NCI-H345 (cell line): ENCODE results near the gene EFNA3.
A peak's percentile ranks its signal among the peaks of the same experiment; 100 is the strongest.

Source experiments
- DNase-seq: peaks from one replicate; lab custom pipeline; 2025; lab: John Stamatoyannopoulos, UW

Gene EFNA3

GRCh38 chr1:155048449-155049334 lies 29.9 kb upstream of the EFNA3 start:
- no peak for DNase-seq

- DNase-seq: no peak
Measured at GRCh38 chr1:155049651-155050559, 28.7 kb upstream of the EFNA3 start.

GRCh38 chr1:155050560-155051341 lies 27.9 kb upstream of the EFNA3 start, which contains the start of gene ADAM15:
Gene ADAM15 (plus strand): TSS chr1:155051316. CDS start chr1:155051387, 71 bp downstream.
- peak; percentile 97 for DNase-seq

GRCh38 chr1:155051342-155051776 lies 27.3 kb upstream of the EFNA3 start:
- no peak for DNase-seq

GRCh38 chr1:155051777-155052398 lies 26.7 kb upstream of the EFNA3 start:
- peak; percentile 91 for DNase-seq

GRCh38 chr1:155052439-155053395 lies 25.9 kb upstream of the EFNA3 start:
- peak; percentile 55 for DNase-seq

GRCh38 chr1:155053531-155054105 lies 25.0 kb upstream of the EFNA3 start:
- no peak for DNase-seq

GRCh38 chr1:155057104-155057503 lies 21.5 kb upstream of the EFNA3 start:
- no peak for DNase-seq

- DNase-seq: no peak
Measured at GRCh38 chr1:155057788-155058211, 20.8 kb upstream of the EFNA3 start.

GRCh38 chr1:155060736-155061135 lies 17.9 kb upstream of the EFNA3 start:
- no peak for DNase-seq

- DNase-seq: peak; percentile 98
Measured at GRCh38 chr1:155061381-155062150, 17.1 kb upstream of the EFNA3 start.

- DNase-seq: no peak
Measured at GRCh38 chr1:155062151-155062686, 16.4 kb upstream of the EFNA3 start.

GRCh38 chr1:155062702-155063411 lies 15.8 kb upstream of the EFNA3 start:
- DNase-seq: peak; percentile 84

- DNase-seq: peak; percentile 90
Measured at GRCh38 chr1:155063550-155064110, 15.0 kb upstream of the EFNA3 start, which contains the start of gene EFNA4. Gene EFNA4 (plus strand): TSS chr1:155063740. CDS start chr1:155063824, 84 bp downstream.

GRCh38 chr1:155064111-155064831 lies 14.4 kb upstream of the EFNA3 start:
- DNase-seq: peak; percentile 81

GRCh38 chr1:155064832-155065429 lies 13.7 kb upstream of the EFNA3 start:
- DNase-seq: no peak
